Choroid plexus epithelial cell (primary cell): ENCODE data around the gene ASPSCR1.

Experiments used
- DNase-seq: peaks from one replicate; pipeline ENCODE4 v3.0.0-alpha.2; 2010; ENCODE audit warnings: low read depth
- H3K4me3 ChIP-seq: 2 replicates; pipeline ENCODE4 v1.5.1; 2011; ENCODE audit warnings: low read depth, mild to moderate bottlenecking, control low read depth, low read length, moderate library complexity
- TF ChIP-seq, protein P1 (sequence below): conservative IDR thresholded peaks from 2 replicates; pipeline ENCODE4 v1.5.1; 2011; ENCODE audit warnings: low read depth, mild to moderate bottlenecking, control low read depth, inconsistent platforms, low read length, moderate library complexity

ASPSCR1 gene

DNA sequence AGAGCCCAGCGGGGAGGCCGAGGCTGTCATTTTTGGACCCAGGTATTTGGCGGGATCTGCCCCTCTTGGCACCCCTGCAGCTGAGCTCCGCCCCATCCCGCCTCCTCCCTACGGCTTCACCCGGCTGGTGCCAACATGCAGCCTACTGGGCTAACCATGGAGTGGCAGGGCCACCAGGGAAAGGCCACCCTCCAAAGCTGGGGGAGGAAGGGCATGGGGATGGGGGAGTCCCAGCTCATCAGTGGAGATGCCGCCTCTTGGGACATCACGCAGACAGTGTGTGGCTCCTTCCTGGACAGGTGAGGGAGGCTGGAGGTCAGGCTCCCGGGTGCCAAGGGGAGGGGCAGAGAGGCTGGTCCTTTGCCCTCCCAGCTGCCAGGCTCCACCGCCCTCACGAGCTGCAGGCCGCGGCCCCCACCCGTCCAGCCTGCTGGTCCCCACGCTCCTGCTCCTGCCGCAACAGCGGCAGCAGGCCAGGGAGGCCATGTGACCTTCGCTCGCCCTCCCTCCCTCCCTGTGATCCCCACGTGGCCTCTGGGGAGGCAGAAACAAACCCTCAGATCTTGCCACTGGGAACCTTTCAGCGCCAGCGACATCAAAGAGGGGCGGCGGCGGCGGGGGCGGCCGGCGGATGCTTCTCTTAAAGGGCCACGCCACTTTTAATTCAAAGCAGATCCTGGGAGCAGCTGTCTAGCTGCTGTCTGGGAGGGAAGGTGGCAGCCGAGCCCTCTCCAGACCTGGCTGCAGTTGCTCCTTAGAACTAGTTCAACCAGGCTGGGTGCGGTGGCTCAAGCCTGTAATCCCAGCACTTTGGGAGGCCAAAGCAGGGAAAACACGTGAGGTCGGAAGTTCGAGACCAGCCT is 9.7 kb upstream of the ASPSCR1 start:
- TF ChIP-seq, protein P1, sequence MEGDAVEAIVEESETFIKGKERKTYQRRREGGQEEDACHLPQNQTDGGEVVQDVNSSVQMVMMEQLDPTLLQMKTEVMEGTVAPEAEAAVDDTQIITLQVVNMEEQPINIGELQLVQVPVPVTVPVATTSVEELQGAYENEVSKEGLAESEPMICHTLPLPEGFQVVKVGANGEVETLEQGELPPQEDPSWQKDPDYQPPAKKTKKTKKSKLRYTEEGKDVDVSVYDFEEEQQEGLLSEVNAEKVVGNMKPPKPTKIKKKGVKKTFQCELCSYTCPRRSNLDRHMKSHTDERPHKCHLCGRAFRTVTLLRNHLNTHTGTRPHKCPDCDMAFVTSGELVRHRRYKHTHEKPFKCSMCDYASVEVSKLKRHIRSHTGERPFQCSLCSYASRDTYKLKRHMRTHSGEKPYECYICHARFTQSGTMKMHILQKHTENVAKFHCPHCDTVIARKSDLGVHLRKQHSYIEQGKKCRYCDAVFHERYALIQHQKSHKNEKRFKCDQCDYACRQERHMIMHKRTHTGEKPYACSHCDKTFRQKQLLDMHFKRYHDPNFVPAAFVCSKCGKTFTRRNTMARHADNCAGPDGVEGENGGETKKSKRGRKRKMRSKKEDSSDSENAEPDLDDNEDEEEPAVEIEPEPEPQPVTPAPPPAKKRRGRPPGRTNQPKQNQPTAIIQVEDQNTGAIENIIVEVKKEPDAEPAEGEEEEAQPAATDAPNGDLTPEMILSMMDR = no peak
- DNase-seq = peak; percentile 64
- H3K4me3 ChIP-seq = peak overlapping the region; percentile 8

DNA sequence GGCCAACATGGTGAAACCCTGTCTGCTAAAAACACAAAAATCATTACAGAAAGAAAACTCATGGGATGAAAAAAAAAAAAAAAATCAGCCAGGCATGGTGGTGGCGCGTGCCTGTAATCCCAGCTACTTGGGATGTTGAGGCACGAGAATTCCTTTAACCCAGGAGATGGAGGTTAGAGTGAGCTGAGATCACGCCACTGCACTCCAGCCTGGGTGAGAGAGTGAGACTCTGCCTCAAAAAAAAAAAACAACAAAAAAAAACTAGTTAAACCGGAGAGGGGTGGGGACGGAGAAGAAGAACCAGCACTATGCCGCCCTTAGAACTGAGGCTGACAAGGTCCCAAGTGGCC is 9.1 kb upstream of the ASPSCR1 start:
- no peak overlapping the region for H3K4me3 ChIP-seq
- TF ChIP-seq, protein P1 = no peak
- no peak for DNase-seq

DNA sequence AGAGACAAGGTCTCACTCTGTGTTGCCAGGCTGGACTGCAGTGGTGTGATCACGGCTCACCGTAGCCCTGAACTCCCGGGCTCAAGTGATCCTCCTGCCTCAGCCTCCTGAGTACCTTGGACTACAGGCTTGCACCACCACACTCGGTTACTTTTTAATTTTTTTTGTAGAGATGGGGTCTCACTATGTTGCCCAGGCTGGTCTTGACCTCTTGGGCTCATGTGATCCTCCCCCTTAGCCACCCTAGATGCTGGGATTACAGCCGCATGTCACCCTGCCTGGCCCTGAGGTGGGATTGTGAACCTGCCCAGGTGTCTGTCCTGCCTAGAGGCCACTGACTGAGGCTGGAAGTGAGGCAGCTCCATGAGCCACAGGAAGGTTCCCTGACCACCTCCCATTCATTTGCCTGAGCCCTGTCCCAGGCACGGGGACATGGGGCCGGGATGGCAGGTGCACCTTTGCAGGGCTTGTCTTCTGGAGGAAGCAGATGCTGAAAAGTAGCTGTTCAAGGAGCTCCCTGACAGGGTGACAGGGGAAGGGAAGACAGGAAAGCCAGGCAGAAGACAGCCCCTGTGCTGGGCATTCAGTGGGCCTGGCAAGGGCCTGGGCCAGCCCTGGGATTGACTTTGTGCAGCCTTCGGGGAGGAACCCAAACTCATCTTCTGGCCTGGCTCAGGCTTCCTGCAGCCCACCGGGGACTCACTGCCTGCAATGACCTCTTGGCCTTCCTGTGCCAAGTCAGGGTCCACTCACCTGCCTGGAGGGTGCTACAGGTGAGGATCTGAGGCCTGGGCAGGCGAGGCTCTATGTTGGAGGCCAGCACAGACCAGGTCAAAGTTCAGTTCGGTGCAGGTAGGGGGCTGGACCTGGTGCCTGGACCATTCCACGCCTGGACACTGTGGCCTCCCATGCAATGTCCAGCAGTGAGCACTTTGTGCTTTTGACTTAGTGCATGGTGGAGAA is 8.3 kb upstream of the ASPSCR1 start:
- DNase-seq = no peak
- TF ChIP-seq, protein P1 = no peak
- H3K4me3 ChIP-seq = no peak overlapping the region

DNA sequence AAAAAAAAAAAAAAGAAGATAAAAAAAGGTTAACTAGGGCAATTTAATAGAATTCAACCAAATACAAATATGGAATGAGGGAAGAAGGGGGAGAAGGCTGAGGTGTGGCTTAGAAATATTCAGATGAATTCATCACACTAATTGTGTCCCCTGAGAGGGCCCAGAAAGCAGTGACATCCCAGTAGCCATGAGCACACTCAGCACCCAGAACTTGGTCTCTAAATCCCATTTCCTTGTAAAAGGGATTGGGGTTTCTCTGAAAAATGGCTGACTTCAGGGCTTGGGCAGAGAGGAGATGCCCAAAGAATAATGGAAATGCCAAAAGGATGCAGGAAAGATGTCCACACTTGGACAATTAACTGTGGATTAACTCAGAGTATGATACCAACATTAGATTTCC is 4.0 kb upstream of the ASPSCR1 start:
- no peak for DNase-seq
- TF ChIP-seq, protein P1 = no peak
- no peak overlapping the region for H3K4me3 ChIP-seq

- H3K4me3 ChIP-seq = peak overlapping the region; percentile 82
- no peak for DNase-seq
- TF ChIP-seq, protein P1 = no peak
Measured at GRCh38 chr17:81976332-81977210, 858 bp upstream of the ASPSCR1 start.

GRCh38 chr17:81978524-81979298 is 1.3 kb downstream of the ASPSCR1 start:
- no peak for DNase-seq
- TF ChIP-seq, protein P1 = no peak
- H3K4me3 ChIP-seq = peak overlapping the region; percentile 82
